C4-2B (cell line): Measurements from ENCODE around the gene SIDT1.

Experiments
- H3K27ac ChIP-seq: fragments of 450-650 bp; 2 replicates; pipeline ENCODE4 v1.5.1; 2017
- ZFX ChIP-seq: fragments of 450-650 bp; IDR thresholded peaks from 2 replicates; pipeline ENCODE4 v1.6.1; 2017
- TF ChIP-seq, protein P1 (sequence below): fragments of 450-650 bp; conservative IDR thresholded peaks from 2 replicates; pipeline ENCODE4 v1.5.1; 2017; ENCODE audit warnings: mild to moderate bottlenecking

The SIDT1 gene

DNA sequence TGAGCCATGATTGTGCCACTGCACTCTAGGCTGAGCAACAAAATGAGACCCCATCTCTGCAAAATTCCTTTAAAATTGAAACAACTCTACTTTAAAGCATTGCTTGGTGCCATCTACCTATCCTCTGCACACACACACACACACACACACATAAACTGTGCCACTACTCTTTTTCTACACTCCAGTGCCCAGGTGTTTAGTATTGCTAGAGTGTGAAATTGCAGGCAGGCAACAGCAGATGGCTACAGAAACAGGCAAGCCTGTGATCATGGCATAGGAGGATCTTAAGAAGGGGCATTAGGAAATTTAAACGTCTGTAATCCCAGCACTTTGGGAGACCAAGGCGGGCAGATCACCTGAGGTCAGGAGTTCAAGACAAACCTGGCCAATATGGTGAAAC lies 39.0 kb downstream of the SIDT1 start:
- H3K27ac ChIP-seq = no peak overlapping the region
- TF ChIP-seq, protein P1, sequence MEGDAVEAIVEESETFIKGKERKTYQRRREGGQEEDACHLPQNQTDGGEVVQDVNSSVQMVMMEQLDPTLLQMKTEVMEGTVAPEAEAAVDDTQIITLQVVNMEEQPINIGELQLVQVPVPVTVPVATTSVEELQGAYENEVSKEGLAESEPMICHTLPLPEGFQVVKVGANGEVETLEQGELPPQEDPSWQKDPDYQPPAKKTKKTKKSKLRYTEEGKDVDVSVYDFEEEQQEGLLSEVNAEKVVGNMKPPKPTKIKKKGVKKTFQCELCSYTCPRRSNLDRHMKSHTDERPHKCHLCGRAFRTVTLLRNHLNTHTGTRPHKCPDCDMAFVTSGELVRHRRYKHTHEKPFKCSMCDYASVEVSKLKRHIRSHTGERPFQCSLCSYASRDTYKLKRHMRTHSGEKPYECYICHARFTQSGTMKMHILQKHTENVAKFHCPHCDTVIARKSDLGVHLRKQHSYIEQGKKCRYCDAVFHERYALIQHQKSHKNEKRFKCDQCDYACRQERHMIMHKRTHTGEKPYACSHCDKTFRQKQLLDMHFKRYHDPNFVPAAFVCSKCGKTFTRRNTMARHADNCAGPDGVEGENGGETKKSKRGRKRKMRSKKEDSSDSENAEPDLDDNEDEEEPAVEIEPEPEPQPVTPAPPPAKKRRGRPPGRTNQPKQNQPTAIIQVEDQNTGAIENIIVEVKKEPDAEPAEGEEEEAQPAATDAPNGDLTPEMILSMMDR = no peak
- TF ChIP-seq ZFX = no peak

DNA sequence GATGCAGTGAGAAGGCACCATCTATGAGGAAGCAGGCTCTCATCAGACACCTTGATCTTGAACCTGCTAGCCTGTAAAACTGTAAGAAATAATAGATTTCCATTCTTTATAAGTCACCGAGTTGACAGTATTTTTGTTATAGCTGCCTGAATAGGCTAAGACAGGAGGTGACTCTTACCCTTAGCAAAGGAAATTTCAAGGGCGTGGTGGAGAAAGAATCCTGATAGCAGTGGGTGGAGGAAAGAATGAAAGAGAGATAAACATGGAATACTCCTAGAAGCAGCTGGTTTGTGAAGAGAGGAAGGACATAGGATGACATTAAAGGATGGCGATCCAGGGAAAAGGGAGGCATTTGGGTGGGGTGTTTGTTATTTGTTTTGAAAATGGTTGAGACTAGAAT lies 41.4 kb downstream of the SIDT1 start:
- TF ChIP-seq, protein P1 = no peak
- TF ChIP-seq ZFX = no peak
- no peak overlapping the region for H3K27ac ChIP-seq

DNA sequence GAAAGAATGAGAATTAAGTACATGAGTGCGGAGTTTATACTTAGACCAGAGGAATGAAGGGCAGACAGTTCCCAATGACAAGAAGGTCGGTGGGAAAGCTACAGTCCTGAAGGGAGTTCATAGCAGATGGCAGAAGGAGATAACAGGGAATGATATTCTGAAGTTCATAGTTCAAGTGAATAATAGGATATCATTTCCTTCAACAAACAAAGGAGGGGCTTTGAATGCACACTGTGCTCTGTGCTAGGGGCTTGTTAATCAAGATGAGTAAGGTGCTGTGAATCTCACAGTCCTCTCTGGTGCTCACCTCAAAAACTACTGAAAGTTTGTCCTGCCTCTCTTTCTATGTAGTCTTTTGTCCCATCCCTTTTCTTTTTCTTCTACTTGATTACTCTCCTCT lies 41.9 kb downstream of the SIDT1 start:
- H3K27ac ChIP-seq = no peak overlapping the region
- TF ChIP-seq, protein P1 = no peak
- no peak for TF ChIP-seq ZFX

DNA sequence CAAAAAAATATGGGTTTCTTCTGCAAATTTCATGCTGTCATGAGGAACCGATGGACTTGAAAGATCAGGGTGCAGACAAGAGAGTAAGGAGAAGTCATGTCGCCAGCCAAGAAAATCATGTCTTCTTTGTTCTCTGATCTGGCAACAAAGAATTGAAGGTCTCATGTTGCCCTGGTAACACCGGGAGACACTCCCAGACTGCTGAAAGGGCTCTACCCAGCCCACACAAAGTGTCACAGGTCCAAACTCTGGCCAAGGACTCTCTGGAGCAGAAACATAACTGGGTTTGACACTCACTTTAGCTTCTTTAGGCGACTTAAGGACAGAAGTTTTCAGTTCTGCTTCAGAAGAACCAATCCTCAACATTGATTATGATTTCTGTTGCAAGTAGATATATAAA lies 42.9 kb downstream of the SIDT1 start:
- no peak for TF ChIP-seq ZFX
- H3K27ac ChIP-seq = no peak overlapping the region

DNA sequence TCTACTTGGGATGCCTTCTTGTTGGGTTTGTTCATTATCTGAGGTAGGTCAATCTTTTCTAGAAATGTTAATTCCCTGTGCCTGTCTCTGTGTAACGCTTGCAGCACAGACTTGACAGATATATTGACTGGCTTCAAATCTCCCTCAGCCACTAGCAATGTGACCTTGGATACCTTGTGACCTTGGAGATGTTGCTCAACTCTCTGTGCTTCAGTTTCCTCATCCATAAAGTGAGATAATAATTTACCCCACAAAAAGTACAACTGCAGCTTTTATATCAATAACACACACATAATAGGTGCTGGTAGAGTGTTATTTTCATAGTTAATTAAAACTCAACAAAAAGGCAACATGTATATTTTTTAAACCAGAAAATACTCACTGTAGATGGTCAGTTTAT lies 52.9 kb downstream of the SIDT1 start:
- no peak overlapping the region for H3K27ac ChIP-seq
- TF ChIP-seq ZFX = no peak
- TF ChIP-seq, protein P1 = no peak

DNA sequence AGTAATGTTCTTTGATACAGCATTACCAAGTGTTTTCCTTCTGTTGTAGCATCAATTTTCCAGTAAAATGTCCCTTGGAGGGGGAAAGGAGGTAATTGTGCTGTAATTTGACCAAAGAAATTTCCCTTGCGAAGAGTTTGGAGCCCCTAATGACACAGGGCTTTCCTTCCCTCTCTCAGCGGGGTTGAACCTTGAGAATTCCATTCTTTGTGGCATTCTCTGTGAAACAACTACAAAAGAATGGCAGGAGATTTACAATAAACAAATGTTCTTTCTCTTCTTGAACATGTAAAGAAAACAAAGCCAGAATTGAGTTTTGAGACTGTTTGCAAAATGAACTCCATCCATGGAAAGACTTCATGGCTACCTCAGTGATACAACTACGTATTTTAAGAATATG lies 53.4 kb downstream of the SIDT1 start:
- TF ChIP-seq, protein P1 = no peak
- no peak for TF ChIP-seq ZFX
- no peak overlapping the region for H3K27ac ChIP-seq

DNA sequence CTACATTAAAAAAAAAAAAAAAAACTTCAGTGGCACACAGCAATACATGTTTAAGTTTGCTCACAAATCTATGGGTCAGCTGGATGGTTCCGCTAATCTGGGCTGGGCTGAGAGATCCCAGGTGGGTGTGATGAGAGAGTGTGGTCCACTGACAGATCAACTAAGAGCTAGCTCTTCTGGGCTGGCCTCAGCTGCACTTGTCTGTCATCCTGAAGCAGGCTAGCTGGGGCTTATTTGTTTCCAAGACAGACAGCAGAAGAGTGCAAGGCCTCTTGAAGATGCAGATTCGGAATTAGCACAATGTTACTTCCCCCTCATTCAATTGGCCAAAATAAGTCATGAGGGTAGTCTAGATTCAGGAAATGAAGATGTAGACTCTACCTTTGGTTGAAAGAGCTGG lies 56.5 kb downstream of the SIDT1 start:
- TF ChIP-seq, protein P1 = no peak
- TF ChIP-seq ZFX = no peak
- no peak overlapping the region for H3K27ac ChIP-seq

DNA sequence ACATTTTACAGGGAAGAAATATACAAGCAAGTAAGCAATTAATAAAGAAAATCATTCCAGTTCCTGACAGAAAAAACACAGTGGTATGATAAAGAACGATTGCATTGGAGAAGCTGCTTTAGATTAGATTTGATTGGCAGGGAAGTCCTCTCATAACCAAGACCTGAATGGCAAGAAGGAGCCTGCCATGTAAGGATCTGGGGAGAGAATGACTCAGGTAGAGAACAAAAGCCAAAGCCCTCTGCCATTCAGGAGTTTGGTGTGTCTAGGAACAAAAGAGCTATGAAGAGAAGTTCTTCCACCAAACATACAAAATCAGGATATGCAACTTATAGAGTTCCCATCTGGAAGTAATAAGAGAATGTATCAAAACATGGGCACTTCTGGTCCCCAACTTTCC lies 57.6 kb downstream of the SIDT1 start:
- TF ChIP-seq, protein P1 = no peak
- no peak for TF ChIP-seq ZFX
- no peak overlapping the region for H3K27ac ChIP-seq
